Heart right ventricle (tissue), 16 donors: ENCODE data around the gene OR6C70. TPM values are rescaled to one million over a fixed set of nuclear protein-coding genes. Genes with fewer than 3 reads are reported as not detected.
"Not testable (repeated sequence)": the region's sequence is repeated elsewhere in the genome, so short reads cannot be mapped to it uniquely, and the experiment has no call there.

Experiments
- ATAC-seq, 8 donors: fragments of 200-7000 bp; cut with Tn5 transposase; one replicate each; pipeline ENCODE4 v1.9.1; 2020; ENCODE audit warnings: mild to moderate bottlenecking in 8 of 8, moderate library complexity in 8 of 8, moderate number of reproducible peaks in 1 of 8
- DNase-seq, 2 donors: peaks; one replicate each; pipeline ENCODE4 v3.0.0-alpha.2; 2020
- H3K27ac ChIP-seq, 10 donors: fragments of 200-600 bp; sonication (generic) in 2 of 10; one replicate each; pipeline versions ENCODE4 v1.5.0 to v1.8.0; 2020 to 2022; ENCODE audit warnings: mild to moderate bottlenecking in 3 of 10
- H3K27me3 ChIP-seq, 7 donors: fragments of 200-600 bp; one replicate each; pipeline ENCODE4 v1.8.0; 2021 to 2022; ENCODE audit warnings: mild to moderate bottlenecking in 2 of 7
- H3K36me3 ChIP-seq, 9 donors: fragments of 200-600 bp; sonication (generic) in 1 of 9; one replicate each; pipeline versions ENCODE4 v1.5.0 to v1.8.0; 2020 to 2022; ENCODE audit warnings: mild to moderate bottlenecking in 2 of 9
- H3K4me1 ChIP-seq, 9 donors: fragments of 200-600 bp; sonication (generic) in 1 of 9; one replicate each; pipeline versions ENCODE4 v1.5.0 to v1.8.0; 2020 to 2022; ENCODE audit warnings: mild to moderate bottlenecking in 4 of 9
- H3K4me3 ChIP-seq, 10 donors: fragments of 200-600 bp; sonication (generic) in 2 of 10; one replicate each; pipeline versions ENCODE4 v1.5.0 to v1.8.0; 2020 to 2022; ENCODE audit warnings: mild to moderate bottlenecking in 7 of 10, moderate library complexity in 2 of 10
- H3K9me3 ChIP-seq, 11 donors: fragments of 200-600 bp in 10 of 11; sonication (generic) in 2 of 11; one replicate each; pipeline versions ENCODE4 v1.5.0 to v1.8.0; 2013 to 2022; ENCODE audit warnings: mild to moderate bottlenecking in 2 of 11, control low read depth in 1 of 11, moderate library complexity in 1 of 11
- CTCF ChIP-seq, 9 donors: fragments of 200-600 bp; sonication (generic) in 2 of 9; IDR thresholded peaks; one replicate each; pipeline versions ENCODE4 v1.5.0 to v1.8.0; 2021 to 2022; ENCODE audit warnings: antibody characterized with exemption in 9 of 9, mild to moderate bottlenecking in 5 of 9, moderate library complexity in 1 of 9
- WGBS, 2 donors: extraction: QIAGEN DNeasy Blood & Tissue Kit; methylation state at CpG; one replicate each; pipeline ENCODE4 v1.1.7; 2013; ENCODE audit warnings: inconsistent platforms in 1 of 2; 5-methylcytosine and 5-hydroxymethylcytosine counted together
- intact Hi-C, 10 donors: fragments of 100-400 bp; cut with DNase I; formaldehyde crosslinking; loops; one replicate each; pipeline versions ENCODE4 v1.11.1 to v1.14.2; 2022
- polyA plus RNA-seq, 2 donors: library from polyadenylated mRNA; stranded (reverse); fragments of 200-250 nt; gene quantifications; one replicate each; pipeline ENCODE4 v1.2.3, GENCODE V29; 2013
- total RNA-seq, 10 donors: library from RNA; stranded (reverse); fragmentation: NEBNext Ultra II Directional in 3 of 10; extraction: Animal tissue kit (Norgen Biotek cat#: 25700) in 3 of 10; gene quantifications; one replicate each; pipeline versions ENCODE4 v1.2.1 to v1.2.4, GENCODE V29; 2021 to 2023
- donor health status: Arrhythmogenic right ventricular cardiomyopathy.
- donor health status: ischemic (EF 13 %, LVEDD 7.1; RV severe dilation, severe dysfunction).
- donor health status: healthy with polysubstance abuse.
- donor health status: DM: no; HTN: yes; CAD: no.
- donor health status: DM: no; HTN: no; CAD: no.
- donor health status: ischemic (EF 25% LVEDD 6.9; RV normal size, moderate dysfunction).
- donor health status: ischemic (EF 25% LVEDD 5.7; RV mildly dilated, moderate dysfunction).
- donor health status: healthy.
- donor health status: DM: yes; HTN: yes; CAD: no.
- donor health status: Ischemic cardiomyopathy.
- donor health status: ischemic (EF 35%, LVEDD 5.7; RV mildly dilated, moderate dysfunction).
- donor health status: nonischemic (EF 11% LVEDD 7.7; RV severe dilation, severe dysfunction).
- donor health status: DM: yes; HTN: yes; CAD: no.
- donor health status: PGD.
- donor health status: ischemic (EF 29% LVEDD 5.4; RV normal size, mild dysfunction).
- donor health status: nonischemic (EF 23%, LVEDD 6.1; RV moderate dilation, normal function).

OR6C70 gene
- total and polyA plus RNA-seq, 12 donors: 0.28 TPM; not detected in 11

- 84 to 86% methylated on average over 5 of the region's 5 CpGs for WGBS, 2 donors
- DNase-seq: no peak
- H3K4me1 ChIP-seq: no peaks in the 10 kb centered on the region
- peaks cover 0 to 11% (median 0%) of the 10 kb centered on the region in 7 donors for H3K27me3 ChIP-seq
- no peak for ATAC-seq
- no peak overlapping the region for H3K4me3 ChIP-seq
- no peak overlapping the region for H3K27ac ChIP-seq
- intact Hi-C loops: no loop called here
- peak in 1 of 9 donors; percentile 18 for TF ChIP-seq CTCF (IDR thresholded peaks at IDR 0.05)
- peaks cover 0 to 10% (median 0%) of the 10 kb centered on the region in 11 donors for H3K9me3 ChIP-seq
- no peaks in the 10 kb centered on the region for H3K36me3 ChIP-seq
Observed at GRCh38 chr12:55446326-55446725, 23.6 kb downstream of the OR6C70 start.

GRCh38 chr12:55445357-55445756 lies 24.6 kb downstream of the OR6C70 start:
- no peak overlapping the region for H3K4me3 ChIP-seq
- peaks cover 0 to 20% (median under 1%) of the 10 kb centered on the region in 11 donors for H3K9me3 ChIP-seq
- 91 to 94% methylated on average over 1 of the region's 1 CpG for WGBS, 2 donors
- no peak for ATAC-seq
- DNase-seq: no peak
- intact Hi-C loops: no loop called here
- H3K27me3 ChIP-seq: peaks cover 0 to 6% (median 0%) of the 10 kb centered on the region in 7 donors
- H3K4me1 ChIP-seq: no peaks in the 10 kb centered on the region
- no peak overlapping the region for H3K27ac ChIP-seq
- TF ChIP-seq CTCF (IDR thresholded peaks at IDR 0.05): no peak
- H3K36me3 ChIP-seq: no peaks in the 10 kb centered on the region

GRCh38 chr12:55443776-55444175 lies 26.2 kb downstream of the OR6C70 start, which contains the start of gene OR6C2:
Gene OR6C2 (plus strand): TSS chr12:55444076. CDS start chr12:55452214, 8,138 bp downstream.
- 45 to 53% methylated on average over 2 of the region's 2 CpGs for WGBS, 2 donors
- Histone ChIP-seq H3K27ac (no peak within 1 kb of the TSS), H3K27me3 (no peaks in the 10 kb centered on the region), H3K9me3 (peaks cover 0 to 27% (median 4%) of the 10 kb centered on the region in 11 donors), H3K4me1 (no peaks in the 10 kb centered on the region), H3K36me3 (no peaks in the 10 kb centered on the region), H3K4me3 (no peak within 1 kb of the TSS)
- TF ChIP-seq CTCF (IDR thresholded peaks at IDR 0.05): no peak
- DNase-seq (no peak), ATAC-seq (no peak)
- intact Hi-C loops: no loop called here

- ATAC-seq, H3K27me3 ChIP-seq, H3K27ac ChIP-seq, DNase-seq, intact Hi-C loops, H3K4me1 ChIP-seq, H3K36me3 ChIP-seq, H3K4me3 ChIP-seq: not testable (repeated sequence)
- WGBS, 2 donors: 75 to 92% methylated on average over 5 of the region's 5 CpGs
- peaks cover 0 to 27% (median 4%) of the 10 kb centered on the region in 11 donors for H3K9me3 ChIP-seq
Observed at GRCh38 chr12:55441233-55441632, 28.7 kb downstream of the OR6C70 start.

GRCh38 chr12:55428331-55429243 lies 41.4 kb downstream of the OR6C70 start:
- no peaks in the 10 kb centered on the region for H3K9me3 ChIP-seq
- no peak overlapping the region for H3K4me3 ChIP-seq
- H3K27ac ChIP-seq: no peak overlapping the region
- no peak for TF ChIP-seq CTCF (IDR thresholded peaks at IDR 0.05)
- intact Hi-C loops: no loop called here
- WGBS, 2 donors: 21 to 26% methylated on average over 1 of the region's 1 CpG
- ATAC-seq (no peak), DNase-seq (no peak)
- peaks cover 0 to 5% (median 0%) of the 10 kb centered on the region in 7 donors for H3K27me3 ChIP-seq
- no peaks in the 10 kb centered on the region for H3K36me3 ChIP-seq
- no peaks in the 10 kb centered on the region for H3K4me1 ChIP-seq
